HUDEP-2 (cell line): ENCODE measurements around the gene DCP1B.

ENCODE experiments used
- DNase-seq, 76 experiments: peaks; one replicate each; lab custom pipeline; 2025; ENCODE audit not compliant: unreplicated experiment in 76 of 76; lab: John Stamatoyannopoulos, UW

The DCP1B gene

GRCh38 chr12:1937481-1938224 lies 66.6 kb downstream of the DCP1B start:
- no peak for DNase-seq

DNA sequence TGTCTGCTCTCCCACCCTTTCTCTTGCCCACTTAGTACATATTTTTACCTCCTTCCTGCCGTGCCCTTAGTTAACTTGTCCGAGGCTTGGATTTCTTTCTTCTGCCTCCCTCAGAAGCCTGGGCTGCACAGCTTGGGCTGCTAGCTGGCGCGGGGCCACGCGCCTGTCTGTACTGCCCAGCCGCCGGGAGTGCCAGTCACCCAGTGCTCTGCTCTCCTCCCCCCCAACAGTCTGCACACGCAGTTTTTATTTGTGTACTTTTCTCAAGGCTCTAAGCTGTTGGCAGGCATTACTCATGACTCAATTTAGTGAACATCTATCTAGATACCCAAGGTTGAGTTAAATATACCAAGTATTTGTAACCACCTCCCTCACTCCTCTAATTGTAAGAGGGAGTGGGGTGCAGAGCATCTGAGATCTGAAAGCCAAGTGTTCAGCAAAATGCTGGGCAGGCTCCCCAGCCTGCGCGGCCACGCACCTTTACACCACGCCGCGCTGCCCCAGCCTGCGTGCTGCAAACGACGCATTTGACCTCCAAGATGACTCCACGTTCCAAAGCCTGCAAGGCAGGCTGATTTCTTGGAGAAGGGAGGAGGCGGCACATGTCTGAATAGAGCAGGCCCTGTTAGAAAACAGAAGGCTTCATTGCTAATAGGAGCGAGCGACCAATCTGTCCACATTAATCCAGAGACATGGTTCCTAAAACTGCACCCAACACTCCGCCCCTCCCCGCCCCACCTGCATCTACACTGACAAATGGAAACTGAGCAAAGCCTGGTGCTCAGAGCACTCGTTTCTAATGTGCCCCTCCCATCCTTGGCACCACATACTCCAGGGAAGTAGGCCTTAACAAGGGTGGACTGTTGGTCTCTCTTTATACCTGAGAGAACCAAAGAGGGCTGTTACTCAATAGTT lies 67.6 kb downstream of the DCP1B start:
- DNase-seq: peak in 39 of 76 experiments; percentile 5 to 70 (median 30)

DNA sequence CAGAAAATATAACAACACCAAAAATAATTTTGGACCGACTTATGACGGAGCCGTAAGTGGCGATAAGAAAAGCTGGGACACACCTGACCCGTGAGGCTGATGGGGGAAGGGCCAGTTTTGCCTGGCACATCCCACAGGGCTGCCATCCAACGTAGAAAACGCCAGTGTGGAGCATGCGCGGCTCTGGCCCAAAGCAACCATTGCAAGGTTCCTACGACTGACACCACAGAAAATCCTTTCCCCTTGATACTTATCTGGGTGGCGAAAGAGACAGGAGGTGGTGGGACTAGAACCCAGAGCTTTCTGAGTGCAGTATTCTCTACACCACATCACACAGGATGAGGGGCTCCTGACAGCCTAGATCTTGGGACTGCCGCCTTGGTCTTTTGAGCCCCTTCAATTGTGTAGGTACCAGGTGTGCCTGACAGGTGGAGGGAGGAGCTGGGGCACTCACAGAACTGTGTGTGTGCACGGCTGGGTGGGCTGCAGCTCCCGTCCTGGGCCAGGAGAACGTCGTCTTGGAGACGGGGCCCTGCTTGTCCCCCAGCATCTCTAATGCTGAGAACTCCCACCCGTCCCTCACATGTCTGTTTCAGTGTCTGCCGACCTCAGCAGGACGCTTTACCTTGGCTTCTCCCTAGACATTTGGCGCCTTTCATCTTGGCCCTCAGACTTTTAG lies 68.4 kb downstream of the DCP1B start:
- DNase-seq: no peak

DNA sequence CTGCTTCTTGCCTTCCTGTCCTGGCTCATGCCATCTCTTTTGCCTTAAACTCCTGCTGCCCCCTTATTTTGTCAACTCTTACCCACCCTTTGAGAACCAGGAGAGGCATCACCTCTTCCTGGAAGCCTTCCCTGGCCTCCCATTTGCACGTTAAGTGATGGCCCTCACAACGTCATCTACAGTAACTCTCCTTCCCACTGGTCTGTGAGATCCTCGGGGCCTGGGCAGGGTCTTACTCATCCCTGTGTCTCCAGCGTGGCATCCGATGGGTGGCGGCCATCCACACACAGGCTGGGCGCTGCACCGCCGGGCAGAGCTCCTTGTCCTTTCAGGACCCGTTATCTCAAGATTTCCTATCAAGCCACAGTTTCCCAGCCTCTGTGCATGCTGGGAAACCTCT lies 69.0 kb downstream of the DCP1B start:
- no peak for DNase-seq

- no peak for DNase-seq
These were observed 69.4 kb downstream of the DCP1B start for GRCh38 chr12:1934831-1935230.

DNA sequence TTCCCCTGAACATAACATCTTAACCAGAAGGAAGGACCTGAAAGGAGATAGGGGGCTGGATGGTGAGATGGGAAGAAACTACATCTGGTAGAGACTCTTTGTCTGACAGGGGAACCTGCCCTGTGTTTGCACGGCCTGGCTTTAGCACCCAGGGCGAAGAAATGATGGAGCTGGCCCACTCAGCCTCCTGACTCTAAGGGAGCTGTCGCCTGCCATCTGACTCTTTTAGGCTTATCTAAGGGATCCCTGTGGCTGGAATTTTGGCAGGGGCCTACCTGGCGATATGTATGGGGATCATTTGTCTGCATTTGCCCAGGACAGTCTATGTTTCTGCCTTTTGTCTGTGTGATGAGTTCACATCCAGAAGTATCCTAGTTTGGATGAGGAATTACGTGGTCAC lies 70.2 kb downstream of the DCP1B start:
- DNase-seq: no peak

DNA sequence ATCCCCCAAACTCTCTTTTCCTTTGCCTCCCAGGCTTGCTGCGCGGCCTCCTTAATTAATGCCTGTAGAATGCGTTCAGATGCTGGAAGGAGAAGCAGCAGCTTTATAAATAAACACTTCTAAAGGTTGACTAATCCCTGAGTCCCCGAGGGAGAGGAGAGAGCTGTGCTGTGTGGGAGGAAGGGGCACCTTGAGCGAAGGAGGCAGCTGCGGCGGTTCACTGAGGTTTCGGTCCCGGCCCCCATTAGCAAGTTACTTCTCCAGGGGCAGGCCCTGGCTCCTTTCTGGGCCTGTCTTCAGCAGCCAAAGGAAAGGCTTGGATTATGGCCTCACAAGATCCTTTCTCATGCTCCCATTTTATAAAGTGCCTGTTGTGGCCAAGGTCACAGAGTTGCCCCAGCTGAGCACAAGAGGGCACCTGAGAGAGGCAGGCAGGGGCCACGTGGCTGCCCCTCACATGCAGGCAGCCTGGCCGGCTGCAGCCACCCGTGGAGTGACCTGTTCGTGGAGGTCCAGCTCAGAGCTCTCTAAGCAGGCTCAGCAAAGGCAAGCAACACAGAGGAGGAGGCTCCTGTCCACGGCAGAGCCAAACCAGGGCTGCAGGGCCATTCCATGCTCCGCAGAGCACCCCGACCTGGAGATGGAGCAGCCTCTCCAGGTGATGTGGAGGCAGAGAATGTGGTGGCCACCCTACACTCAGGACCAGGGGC lies 70.8 kb downstream of the DCP1B start:
- DNase-seq: no peak

GRCh38 chr12:1932264-1932777 lies 71.9 kb downstream of the DCP1B start:
- peak in 37 of 76 experiments; percentile 6 to 54 (median 27) for DNase-seq

- DNase-seq: no peak
These were observed 72.6 kb downstream of the DCP1B start for GRCh38 chr12:1931642-1932041.

DNA sequence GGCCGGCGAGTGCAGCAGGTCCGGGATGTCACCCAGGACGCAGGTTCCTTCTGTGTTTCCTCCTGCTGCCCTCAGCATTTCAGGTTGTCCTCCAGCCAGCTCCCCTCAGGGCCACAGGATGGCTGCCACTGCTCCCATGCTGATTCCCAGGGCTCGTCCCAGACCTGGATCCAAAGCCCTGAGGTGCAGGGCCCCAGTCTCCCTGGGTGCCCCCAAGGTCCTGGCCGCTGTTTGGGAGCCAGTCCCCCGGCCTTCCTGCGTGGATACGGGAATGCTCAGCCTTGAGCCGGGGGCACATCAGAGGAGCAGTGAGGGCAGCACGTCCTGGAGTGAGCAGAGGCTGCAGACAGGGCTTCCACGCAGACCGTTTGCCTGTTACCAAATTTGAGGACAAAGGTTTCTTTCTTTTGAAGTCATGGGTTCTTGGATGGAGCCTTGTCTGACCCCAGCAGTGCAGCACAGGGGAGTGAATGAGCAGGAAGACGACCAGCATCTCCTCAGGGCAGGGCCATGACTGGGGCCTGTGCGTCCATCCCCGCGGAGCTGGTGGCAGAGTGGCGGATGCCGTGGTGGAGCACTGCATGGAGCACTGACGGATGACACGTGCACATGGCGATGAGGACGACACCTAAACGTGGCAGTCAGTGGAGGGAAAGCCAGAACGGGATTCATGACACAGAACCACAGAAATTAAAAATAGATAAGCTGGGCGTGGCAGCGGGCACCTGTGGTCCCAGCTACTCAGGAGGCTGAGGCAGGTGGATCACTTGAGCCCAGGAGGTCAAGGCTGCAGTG lies 73.3 kb downstream of the DCP1B start:
- DNase-seq: no peak

DNA sequence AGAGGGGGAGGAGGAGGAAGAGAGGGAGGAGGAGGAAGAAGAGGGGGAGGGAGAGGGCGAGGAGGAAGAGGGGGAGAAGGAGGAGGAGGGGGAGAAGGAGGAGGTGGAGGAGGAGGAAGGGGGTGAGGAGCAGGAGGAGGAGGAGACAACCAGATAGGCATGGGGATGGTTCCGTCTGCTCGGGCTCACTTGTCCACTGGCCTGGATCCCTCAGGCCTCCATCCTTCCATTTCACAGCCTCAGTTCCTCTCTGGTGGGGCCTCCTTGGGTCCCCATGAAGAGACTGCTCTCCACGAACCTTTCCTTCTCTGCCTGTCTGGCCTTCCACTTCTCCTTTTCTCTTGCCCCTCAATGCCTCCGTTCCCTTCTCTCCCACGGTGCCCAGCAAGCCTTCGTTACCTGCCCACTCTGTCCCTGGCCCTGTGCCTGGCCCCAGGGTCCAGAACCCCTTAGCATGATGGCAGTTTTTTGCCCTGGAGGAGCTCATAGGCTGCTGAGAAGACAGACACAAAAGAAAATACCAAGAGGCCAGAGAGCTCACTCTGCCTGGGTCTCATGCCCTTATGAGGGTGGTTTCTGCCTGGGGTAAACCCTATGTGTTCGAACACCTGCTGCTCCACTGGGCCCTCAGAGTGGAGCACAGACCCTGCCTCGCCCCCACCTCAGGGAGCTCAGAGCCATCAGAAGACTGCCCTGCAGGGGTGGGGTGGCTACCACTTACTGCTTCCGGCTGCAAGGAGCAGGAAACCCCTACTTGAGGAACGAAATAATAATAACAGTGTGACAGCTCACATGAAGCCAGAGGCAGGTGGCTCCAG lies 74.1 kb downstream of the DCP1B start:
- DNase-seq: no peak

GRCh38 chr12:1929241-1929984 lies 74.8 kb downstream of the DCP1B start:
- DNase-seq: no peak

GRCh38 chr12:1928439-1929121 lies 75.7 kb downstream of the DCP1B start:
- no peak for DNase-seq

GRCh38 chr12:1927751-1928351 lies 76.4 kb downstream of the DCP1B start:
- DNase-seq: no peak

- no peak for DNase-seq
These were observed 77.1 kb downstream of the DCP1B start for GRCh38 chr12:1927051-1927680.

DNA sequence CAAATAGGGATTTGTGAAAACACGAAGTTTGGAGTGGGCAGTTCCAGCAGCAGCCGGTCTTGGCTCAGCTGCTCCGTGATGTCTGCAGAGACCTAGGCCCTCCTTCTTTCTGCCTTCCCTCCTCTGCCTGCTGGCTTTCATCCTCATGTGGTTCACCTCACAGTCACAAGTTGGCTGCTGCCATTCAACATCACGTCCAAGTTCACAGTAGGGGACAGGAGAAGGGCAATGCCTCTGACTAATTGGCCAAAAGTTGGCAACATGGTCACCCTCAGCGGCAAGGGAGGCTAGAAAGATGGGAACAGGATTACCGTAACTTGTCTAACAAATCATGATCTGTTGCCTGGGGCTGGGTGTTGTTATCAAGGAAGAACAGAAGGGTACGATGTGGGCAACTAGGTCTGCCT lies 78.0 kb downstream of the DCP1B start:
- DNase-seq: peak in 45 of 76 experiments; percentile 8 to 68 (median 29)

DNA sequence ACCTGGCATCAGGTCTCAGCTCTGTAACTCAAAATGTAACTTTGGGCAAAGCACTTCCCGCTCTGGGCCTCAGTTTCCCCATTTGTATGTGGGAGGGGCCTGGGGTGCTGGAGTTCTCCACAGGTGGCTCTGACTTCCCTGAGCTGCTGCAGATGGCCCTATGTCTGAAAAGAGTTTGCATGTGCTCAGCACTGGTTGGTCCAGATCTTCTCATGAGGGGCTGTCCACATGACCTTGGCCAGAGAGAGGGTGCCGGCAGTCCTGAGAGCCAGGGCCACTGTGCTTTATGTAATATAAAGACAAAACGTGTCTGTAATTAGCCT lies 78.6 kb downstream of the DCP1B start:
- DNase-seq: no peak
